Measurements from ENCODE around the gene OR1F1.
A peak's percentile ranks its signal among the peaks of the same experiment; 100 is the strongest.
"Not testable (repeated sequence)": the region's sequence is repeated elsewhere in the genome, so short reads cannot be mapped to it uniquely, and the experiment has no call there.

Gene OR1F1

DNA sequence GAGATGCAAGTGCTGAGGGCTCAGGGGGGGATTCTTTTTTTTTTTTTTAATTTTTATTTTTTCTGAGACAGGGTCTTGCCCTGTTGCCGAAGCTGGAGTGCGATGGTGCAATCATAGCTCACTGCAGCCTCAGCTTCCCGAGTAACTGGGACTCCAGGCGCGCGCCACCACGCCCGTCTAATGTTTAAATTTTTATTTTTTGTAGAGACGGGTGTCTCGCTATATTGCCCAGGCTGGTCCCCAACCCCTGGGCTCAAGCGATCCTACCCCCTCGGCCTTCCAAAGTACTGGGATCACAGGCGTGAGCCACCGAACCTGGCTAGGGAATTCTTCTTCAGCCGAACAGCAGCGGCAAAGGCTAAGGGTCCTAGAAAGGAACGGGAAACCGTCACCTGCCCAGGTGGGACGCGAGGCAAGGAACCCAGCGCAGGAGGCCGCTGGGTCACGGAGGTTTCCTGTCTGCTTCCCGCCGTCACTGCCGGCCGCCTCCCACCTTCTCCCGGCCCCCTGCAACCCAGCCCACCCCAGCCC is 13.3 kb upstream of the OR1F1 start:
- Mint-ChIP-seq H3K27me3 (ENCODE audit: low read depth) (peaks cover 83% of the 10 kb centered on the region), H3K4me3 (peak overlapping the region; percentile 70), H3K36me3 (ENCODE audit: low read depth) (peaks cover 1% of the 10 kb centered on the region)

DNA sequence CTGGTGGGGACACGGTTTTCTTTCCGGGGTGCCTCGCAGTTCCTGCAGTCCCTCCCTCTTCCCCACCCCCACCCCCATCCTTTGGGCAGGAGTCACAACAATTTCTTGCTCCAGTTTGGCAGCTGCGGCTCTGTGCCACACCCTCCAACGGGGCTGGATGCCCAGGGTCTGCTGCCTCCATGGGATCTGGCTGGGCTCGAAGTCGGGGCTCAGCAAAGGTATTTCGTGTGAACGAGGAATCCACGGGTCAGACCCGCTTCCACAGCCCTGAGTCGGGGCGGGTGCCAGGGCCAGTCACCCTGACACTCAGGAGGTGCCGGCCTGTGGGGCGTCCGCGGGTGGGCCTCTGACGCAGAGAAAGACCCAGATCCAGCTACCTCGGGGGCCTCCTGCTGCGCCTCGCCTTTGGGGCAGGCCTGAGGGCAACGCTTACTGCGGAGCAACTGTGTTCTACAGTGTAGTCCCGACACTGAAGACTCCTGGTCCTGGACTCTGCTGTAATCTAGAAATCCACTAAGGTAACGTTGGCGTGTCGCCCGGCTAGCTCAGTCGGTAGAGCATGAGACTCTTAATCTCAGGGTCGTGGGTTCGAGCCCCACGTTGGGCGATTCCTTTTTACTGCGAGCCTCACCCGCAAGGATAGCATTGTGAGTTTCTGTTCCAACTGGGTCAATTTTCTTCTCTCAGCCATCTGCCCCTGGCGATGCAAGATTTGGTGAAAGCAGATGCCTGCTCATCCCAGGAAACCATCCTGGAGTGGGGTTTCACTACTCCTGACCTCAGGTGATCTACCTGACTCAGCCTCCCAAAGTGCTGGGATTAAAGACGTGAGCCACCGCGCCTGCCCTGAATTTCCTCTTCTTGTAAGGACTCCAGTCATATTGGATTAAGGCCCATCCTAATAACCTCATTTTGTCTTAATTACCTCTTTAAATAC is 12.6 kb upstream of the OR1F1 start:
- Mint-ChIP-seq H3K27me3 (ENCODE audit: low read depth) (peaks cover 84% of the 10 kb centered on the region), H3K27ac (no peak overlapping the region), H3K36me3 (ENCODE audit: low read depth) (peaks cover 1% of the 10 kb centered on the region), H3K4me1 (ENCODE audit: low read depth) (peaks cover 30% of the 10 kb centered on the region), H3K9me3 (no peaks in the 10 kb centered on the region), H3K4me3 (no peak overlapping the region)
- no peak for DNase-seq (ENCODE audit: low spot score)

More for the DNA sequence above, 13.3 kb upstream of the OR1F1 start:
- no peaks in the 10 kb centered on the region for H3K9me3 Mint-ChIP-seq
- H3K4me1 Mint-ChIP-seq (ENCODE audit: low read depth): peaks cover 30% of the 10 kb centered on the region
- H3K27ac Mint-ChIP-seq: no peak overlapping the region
- DNase-seq (ENCODE audit: low spot score): no peak

DNA sequence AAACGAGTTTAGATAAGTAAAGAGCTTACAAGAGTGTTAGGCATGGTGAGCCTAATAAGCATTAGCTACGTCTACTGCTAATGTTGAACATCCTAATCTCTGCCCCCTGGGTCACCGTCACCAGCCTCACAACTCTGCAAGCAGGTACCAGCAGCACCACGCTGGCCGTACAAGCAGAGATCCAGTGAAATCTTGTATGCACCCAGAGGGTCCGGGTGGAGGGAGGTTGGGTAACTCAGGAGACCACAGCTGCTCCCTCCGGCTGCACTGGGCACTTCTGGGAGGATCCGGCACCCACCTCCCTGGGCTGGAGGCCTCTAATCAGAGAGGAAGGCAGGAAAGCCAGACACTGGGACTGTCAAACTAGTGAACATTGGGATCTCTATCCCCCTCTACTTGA is 8.4 kb upstream of the OR1F1 start:
- Mint-ChIP-seq H3K9me3 (peaks cover 6% of the 10 kb centered on the region), H3K4me3 (no peak overlapping the region), H3K4me1 (ENCODE audit: low read depth) (peaks cover 14% of the 10 kb centered on the region), H3K27ac (no peak overlapping the region), H3K36me3 (ENCODE audit: low read depth) (peaks cover 6% of the 10 kb centered on the region), H3K27me3 (ENCODE audit: low read depth) (peaks cover 91% of the 10 kb centered on the region)
- no peak for DNase-seq (ENCODE audit: low spot score)

DNA sequence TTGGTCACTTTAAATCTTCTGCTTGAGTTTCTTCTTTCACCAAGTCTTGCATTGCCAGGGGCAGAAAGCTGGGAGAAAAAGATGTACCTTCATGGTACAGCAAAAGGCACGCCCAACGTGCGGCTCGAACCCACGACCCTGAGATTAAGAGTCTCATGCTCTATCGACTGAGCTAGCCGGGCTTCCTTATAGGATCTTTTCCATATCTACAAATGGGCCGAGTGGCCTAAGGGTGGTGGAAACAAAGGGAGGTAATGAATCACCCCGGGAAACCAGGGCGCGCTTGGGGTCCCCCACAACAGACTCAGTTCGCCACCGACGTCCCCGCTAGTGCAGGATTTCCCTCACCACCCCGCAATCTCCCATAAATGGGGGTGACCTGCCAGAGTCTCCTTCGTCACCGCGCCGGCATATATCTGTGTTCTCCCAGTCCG is 7.5 kb upstream of the OR1F1 start:
- Mint-ChIP-seq H3K4me1 (ENCODE audit: low read depth) (peaks cover 14% of the 10 kb centered on the region), H3K27me3 (ENCODE audit: low read depth) (peaks cover 84% of the 10 kb centered on the region), H3K36me3 (ENCODE audit: low read depth) (peaks cover 6% of the 10 kb centered on the region), H3K27ac (no peak overlapping the region), H3K4me3 (no peak overlapping the region), H3K9me3 (peaks cover 6% of the 10 kb centered on the region)
- DNase-seq (ENCODE audit: low spot score): no peak

DNA sequence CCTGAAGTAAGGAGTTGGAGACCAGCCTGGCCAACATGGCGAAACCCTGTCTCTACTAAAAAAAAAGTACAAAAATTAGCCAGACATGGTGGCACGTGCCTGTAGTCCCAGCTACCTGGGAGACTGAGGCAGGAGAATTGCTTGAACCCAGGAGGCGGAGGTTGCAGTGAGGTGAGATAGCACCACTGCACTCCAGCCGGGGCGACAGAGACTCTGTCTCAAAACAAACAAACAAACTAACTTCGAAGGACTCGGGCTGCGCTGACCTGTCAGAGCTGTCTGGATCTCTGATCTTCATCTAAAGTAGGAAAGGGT is 5.8 kb upstream of the OR1F1 start:
- H3K36me3 Mint-ChIP-seq (ENCODE audit: low read depth): not testable (repeated sequence)
- H3K4me1 Mint-ChIP-seq (ENCODE audit: low read depth): peaks cover 14% of the 10 kb centered on the region

DNA sequence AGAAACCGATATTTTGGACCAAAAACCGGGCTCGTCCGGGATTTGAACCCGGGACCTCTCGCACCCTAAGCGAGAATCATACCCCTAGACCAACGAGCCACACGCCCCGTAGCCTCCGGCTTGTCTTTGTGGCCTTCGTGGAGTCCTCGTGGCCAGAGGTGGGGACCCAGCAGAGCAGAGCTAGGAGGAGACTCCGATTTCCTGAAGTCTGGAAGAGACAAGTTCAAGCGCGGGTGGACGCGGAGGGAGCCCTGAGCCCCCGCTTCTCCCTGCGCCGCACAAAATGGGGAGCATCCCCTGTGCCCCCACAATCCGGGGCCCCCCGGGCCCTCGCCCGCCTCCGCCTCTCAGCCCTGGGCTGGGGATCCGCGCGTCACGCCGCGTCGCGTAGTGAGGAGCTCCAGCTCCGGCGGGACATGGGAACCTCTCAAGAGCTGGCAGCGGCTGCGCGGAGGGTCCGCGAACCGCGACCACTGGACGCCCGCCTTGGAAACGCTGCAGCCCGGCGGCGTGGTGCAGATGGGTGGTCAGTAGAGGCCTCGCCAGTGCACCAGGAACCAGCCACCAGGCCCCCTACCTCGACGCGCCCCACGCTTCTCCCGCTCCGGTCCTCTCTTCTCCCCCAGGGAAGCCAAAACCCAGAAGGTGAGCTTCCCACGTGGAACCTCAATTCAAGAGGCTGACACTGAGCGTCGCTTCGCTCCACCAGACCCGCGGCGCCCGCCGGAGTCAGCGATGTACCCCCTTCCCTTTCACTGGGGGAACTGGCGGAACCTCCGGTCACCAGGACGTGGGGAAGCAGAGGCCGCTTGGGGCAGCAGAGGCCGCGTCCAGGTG is 5.2 kb upstream of the OR1F1 start:
- Mint-ChIP-seq H3K4me1 (ENCODE audit: low read depth) (peaks cover 17% of the 10 kb centered on the region), H3K27ac (peak overlapping the region; percentile 67), H3K9me3 (peaks cover 6% of the 10 kb centered on the region), H3K36me3 (ENCODE audit: low read depth) (peaks cover 6% of the 10 kb centered on the region), H3K27me3 (ENCODE audit: low read depth) (peaks cover 82% of the 10 kb centered on the region), H3K4me3 (peak overlapping the region; percentile 63)
- peak; percentile 40 for DNase-seq (ENCODE audit: low spot score)

More for the DNA sequence above, 5.8 kb upstream of the OR1F1 start:
- Mint-ChIP-seq H3K27me3 (ENCODE audit: low read depth) (peaks cover 82% of the 10 kb centered on the region), H3K27ac (peak overlapping the region; percentile 67), H3K4me3 (peak overlapping the region; percentile 63)
- H3K9me3 Mint-ChIP-seq; DNase-seq (ENCODE audit: low spot score): not testable (repeated sequence)

DNA sequence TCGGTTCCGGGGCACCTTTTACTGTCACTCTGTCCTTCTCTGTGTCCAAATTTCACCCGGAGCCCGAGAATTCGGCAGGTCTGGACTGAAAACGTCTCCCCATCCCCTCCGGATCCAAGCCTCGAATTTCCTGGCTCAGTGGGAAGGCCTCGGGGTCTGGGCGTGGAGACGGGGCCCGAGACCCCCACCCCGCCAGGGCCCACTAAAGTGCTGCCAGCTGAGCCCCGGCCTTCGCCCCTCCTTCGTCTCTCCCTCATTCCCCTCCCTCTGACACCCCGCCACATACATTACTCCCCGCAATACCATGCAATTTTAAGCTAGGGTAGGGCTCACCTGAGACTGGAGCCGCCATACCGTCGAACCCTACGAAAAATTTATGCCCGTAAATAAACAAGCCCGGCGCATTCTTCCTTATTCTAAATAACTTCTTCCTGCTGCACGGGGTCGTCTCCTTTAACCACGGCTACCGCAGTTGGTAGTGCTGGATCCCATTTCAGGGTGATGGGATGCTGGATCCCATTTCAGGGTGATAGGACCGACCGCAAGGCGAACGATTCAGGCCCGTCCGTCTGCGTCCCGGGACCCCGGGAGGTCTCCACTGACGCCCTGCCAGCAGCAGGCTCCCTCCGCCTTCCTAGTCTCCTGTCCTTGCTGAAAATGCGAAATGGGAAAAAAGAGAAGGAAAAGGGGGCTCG is 4.4 kb upstream of the OR1F1 start:
- Mint-ChIP-seq H3K4me1 (ENCODE audit: low read depth) (peaks cover 22% of the 10 kb centered on the region), H3K36me3 (ENCODE audit: low read depth) (peaks cover 6% of the 10 kb centered on the region), H3K4me3 (peak overlapping the region; percentile 63), H3K27ac (peak overlapping the region; percentile 70), H3K9me3 (peaks cover 6% of the 10 kb centered on the region), H3K27me3 (ENCODE audit: low read depth) (peaks cover 81% of the 10 kb centered on the region)
- DNase-seq (ENCODE audit: low spot score): no peak

DNA sequence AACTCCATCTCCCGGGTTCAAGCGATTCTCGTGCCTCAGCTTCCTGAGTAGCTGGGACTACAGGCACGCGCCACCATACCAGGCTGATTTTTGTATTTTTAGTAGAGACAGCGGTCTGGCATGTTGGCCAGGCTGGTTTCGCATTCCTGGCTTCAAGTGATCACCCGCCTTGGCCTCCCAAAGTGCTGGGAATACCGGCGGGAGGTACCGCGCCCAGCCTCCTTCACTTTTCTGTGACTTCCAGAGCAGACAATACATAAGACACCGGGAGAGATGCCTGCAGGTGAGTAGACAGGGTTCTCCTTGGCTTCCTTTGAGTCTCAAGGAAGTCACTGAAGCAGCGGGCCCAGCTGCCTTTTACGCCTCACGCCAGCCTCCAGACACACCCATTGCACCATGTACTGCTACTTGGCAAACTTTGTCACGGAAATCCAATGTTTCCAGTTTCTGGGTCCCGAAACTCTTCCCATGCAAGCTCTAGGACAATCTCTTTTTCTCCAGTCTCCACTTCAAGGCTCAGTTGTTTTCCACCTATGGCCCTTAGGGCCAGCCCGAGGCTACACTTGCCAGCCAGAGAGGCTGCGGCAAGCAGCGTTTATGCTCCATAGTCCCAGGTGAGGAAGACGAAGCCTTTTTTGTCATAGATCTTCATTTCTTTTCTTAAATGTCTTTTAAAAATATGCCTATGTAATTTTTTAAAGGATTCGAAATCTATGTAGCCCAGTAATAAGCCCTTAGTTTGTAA is 886 bp upstream of the OR1F1 start:
- Mint-ChIP-seq H3K36me3 (ENCODE audit: low read depth) (peaks cover 6% of the 10 kb centered on the region), H3K4me1 (ENCODE audit: low read depth) (peaks cover 39% of the 10 kb centered on the region), H3K9me3 (peaks cover 6% of the 10 kb centered on the region), H3K27me3 (ENCODE audit: low read depth) (peaks cover 81% of the 10 kb centered on the region), H3K27ac (no peak overlapping the region), H3K4me3 (peak overlapping the region; percentile 69)
- DNase-seq (ENCODE audit: low spot score): no peak

DNA sequence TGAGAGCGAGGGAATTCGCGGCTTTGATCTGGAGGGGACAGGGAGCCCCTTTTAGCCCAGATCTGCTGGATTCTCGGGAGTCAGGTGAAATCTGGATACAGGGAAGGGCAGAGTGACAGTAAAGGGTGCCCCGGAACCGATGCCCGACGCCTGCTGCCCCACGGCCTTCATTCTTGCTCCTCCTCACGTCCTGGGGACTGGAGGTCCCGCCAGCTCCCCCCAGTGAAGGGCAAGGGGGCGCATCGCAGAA is 596 bp downstream of the OR1F1 start:
- no peak for DNase-seq (ENCODE audit: low spot score)
- Mint-ChIP-seq H3K36me3 (ENCODE audit: low read depth) (peaks cover 3% of the 10 kb centered on the region), H3K9me3 (peaks cover 6% of the 10 kb centered on the region), H3K4me3 (peak overlapping the region; percentile 79), H3K4me1 (ENCODE audit: low read depth) (peaks cover 30% of the 10 kb centered on the region), H3K27ac (no peak overlapping the region), H3K27me3 (ENCODE audit: low read depth) (peaks cover 74% of the 10 kb centered on the region)

DNA sequence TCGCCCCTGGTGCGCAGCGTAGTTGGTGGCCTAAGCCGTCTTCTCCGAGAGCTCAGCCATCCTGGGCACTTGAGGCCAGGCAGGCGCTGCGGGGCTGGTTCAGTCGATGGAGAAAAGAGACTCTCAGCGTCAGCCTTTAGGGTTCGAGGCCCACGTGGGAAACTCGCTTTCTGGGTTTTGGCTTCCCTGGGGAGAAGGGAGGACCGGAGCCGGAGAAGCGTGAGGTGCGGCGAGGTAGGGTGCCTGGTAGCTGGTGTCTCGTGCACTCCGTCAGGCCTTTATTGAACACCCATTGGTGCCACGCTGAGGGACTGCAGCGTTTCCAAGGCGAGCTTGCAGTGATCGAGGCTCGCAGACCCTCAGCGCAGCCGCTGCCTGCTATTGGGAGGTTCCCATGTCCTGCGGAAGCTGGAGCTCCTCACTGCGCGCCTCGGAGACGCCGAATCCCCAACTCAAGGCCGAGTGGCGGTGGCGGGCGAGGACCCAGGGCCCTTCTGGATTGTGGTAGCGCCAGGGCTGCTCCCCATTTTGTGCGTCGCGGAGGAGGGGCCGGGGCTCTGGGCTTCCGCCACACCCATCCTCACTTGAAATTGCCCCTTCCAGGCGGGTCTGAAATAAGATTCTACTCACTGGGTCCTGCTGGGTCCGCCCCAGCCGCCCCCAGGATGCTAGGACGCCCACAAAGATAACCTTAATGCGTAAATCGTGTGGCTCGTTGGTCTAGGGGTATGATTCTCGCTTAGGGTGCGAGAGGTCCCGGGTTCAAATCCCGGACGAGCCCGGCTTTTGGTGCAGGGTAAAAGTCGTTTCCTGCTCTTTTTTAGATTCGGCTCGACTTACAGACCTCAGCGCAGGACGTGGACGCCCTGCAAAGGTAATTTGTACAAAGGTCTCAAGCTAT is 1.2 kb downstream of the OR1F1 start:
- peak overlapping the region; percentile 79 for H3K4me3 Mint-ChIP-seq
- H3K4me1 Mint-ChIP-seq (ENCODE audit: low read depth): peaks cover 25% of the 10 kb centered on the region
- H3K9me3 Mint-ChIP-seq: peaks cover 2% of the 10 kb centered on the region
- H3K27me3 Mint-ChIP-seq (ENCODE audit: low read depth): peaks cover 74% of the 10 kb centered on the region
- peak; percentile 36 for DNase-seq (ENCODE audit: low spot score)
- peak overlapping the region; percentile 77 for H3K27ac Mint-ChIP-seq
- no peaks in the 10 kb centered on the region for H3K36me3 Mint-ChIP-seq (ENCODE audit: low read depth)

DNA sequence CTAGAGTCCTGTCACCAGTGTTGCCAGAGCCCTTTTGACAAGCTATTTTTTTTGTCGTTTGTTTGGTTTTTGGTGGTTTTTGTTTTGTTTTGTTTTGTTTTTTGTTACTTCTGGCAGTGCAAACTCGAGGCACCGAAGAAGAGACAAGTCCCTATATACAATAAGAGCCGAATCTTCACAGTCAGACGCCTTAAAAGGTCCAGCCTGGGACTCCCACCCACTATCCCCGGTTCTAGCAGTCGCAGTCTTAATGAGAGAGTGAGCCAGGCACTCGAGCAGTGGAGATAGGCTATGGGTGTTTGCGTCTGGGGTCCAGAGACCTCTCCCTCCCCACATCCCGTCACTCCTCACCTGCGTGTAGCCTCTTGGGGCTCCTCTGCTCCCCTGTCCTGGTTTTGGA is 1.9 kb downstream of the OR1F1 start:
- H3K27me3 Mint-ChIP-seq (ENCODE audit: low read depth): peaks cover 76% of the 10 kb centered on the region
- H3K4me3 Mint-ChIP-seq: peak overlapping the region; percentile 79
- H3K27ac Mint-ChIP-seq: peak overlapping the region; percentile 77

DNA sequence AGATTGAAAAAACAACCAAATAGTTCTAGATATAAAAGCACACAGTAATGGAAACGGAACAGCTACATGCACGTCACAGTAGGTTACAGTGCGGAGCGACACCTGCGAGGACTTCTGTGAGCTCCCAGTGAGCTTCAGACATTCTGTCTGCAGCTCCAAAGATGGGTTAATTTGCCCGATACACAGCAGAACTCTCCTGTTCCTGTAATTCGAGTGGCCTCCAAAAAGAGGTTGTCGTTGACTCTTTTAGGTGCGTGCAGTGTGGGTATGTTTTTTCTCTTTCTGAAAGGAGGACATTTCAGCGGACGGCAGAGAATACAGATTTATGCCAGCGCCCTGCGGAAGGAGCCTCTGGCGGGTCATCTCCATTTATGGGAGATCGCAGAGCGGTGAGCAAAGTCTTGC is 2.9 kb downstream of the OR1F1 start:
- peaks cover 72% of the 10 kb centered on the region for H3K27me3 Mint-ChIP-seq (ENCODE audit: low read depth)
- H3K4me3 Mint-ChIP-seq: peak overlapping the region; percentile 70
- H3K36me3 Mint-ChIP-seq (ENCODE audit: low read depth): no peaks in the 10 kb centered on the region
- peak overlapping the region; percentile 3 for H3K27ac Mint-ChIP-seq
- peaks cover 25% of the 10 kb centered on the region for H3K4me1 Mint-ChIP-seq (ENCODE audit: low read depth)
- no peak for DNase-seq (ENCODE audit: low spot score)
- H3K9me3 Mint-ChIP-seq: no peaks in the 10 kb centered on the region

More for the DNA sequence above, 1.9 kb downstream of the OR1F1 start:
- DNase-seq (ENCODE audit: low spot score): no peak
- Mint-ChIP-seq H3K4me1 (ENCODE audit: low read depth) (peaks cover 25% of the 10 kb centered on the region), H3K36me3 (ENCODE audit: low read depth) (no peaks in the 10 kb centered on the region), H3K9me3 (no peaks in the 10 kb centered on the region)
